ENCODE results near the gene UPB1.

UPB1 gene

DNA sequence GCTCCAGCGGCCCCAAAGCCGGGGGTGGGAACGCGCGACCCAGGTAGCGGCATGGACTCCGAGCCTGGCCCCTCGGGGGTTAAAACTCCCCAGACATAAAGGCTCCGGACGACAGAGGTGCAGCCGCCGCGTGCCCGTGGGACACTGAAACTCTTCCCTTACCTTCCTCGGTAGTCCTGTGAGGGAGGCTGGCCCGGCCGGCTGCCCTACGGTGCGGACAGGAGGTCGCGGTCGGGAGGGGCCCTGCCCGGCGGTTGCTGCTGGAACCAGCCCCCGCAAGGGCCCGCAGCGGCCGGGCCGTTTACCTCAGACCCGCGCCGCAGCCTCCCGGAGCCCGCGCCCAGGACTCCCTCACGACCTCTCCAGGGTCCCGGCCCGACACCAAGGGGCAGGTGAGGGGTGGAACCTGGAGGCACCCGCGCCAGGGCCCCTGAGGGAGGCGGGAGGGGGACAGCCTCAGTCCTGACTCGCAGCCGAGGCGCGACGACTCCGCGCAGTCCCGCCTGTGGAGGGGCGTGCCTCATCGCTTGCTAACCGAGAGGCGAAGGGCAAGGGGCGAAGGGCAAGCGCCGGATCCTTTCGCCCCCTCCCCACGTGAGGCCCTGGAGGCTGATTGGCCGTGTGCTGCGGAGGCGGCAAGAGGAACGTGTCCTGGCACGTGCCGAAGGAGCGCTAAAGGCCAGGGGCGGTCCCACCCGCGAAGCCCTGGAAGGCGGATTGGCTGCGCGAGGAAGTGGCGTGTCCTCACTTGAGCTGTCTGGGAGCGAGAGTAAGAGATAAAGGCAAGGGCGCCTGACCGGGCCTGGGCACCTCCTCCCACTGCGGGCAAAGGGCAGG, at the start of gene UPB1:
TSS of gene UPB1 (plus strand) at position 805 of the 837 bp plus-strand sequence. CDS start 72 bp downstream, outside the sequence.
- DNase-seq (ENCODE audit: low spot score), result no peak

- DNase-seq (ENCODE audit: low spot score), result peak; percentile 66
Observed at GRCh38 chr22:24445481-24446259, 49.5 kb upstream of the UPB1 start.

DNA sequence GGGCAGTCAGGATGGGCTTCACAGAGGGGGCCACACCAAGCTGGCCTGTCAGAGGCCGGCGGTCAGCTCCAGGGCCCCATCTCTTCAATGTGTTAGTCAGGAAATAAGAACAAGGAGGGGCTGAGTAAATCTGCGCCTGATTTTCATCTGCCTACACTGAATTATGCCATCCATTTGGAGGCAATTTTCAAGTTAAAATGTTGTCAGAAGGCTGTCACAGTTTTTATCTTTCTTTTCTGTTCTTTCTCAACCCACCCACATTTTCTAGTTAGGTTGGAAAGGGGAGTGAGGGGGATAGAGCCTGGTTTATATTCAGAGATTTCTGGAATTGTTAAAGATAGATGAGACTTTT, 48.9 kb upstream of the UPB1 start:
- DNase-seq (ENCODE audit: low spot score), result no peak

DNA sequence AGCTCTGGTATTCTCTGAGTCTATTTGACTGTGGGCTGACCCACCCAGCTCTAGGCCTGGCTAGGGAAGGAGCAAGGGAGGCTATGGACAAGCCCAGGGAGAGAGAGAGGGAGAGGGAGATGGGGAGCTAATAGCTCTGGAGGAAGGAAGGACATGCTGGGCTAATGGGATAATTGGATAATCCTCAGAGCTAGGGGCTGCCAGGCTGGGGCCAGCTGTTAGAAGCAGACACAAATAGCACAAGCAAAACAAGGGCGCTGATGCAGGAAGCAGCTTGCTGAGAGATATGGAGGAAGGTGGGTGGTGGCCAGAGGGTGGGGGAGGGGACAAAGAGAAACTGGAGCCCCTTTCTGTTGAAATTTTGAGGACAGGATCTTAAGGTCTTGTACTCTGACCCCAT, 44.5 kb upstream of the UPB1 start:
- peak; percentile 87 for DNase-seq (ENCODE audit: low spot score)

GRCh38 chr22:24451162-24451561, 44.0 kb upstream of the UPB1 start:
- DNase-seq (ENCODE audit: low spot score), result no peak

DNA sequence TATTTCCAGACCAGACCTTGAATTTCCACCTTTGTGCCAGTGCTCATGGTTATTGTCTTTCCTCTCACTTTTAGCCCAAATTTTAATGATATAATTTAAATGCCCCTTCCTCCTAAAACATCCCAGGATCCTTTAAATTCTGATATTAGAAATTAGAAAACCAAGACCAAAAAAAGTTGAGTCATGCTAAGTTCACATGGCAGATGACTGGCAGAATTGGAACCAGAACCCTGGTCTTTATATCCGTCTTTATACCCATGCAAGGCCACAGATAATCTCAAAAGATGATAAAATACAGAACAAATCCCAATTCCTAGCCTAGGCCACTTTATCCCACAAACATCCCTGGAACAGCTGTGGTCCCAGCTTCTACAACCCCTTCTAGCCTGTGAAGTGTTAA, 41.3 kb upstream of the UPB1 start:
- DNase-seq (ENCODE audit: low spot score), result no peak

DNA sequence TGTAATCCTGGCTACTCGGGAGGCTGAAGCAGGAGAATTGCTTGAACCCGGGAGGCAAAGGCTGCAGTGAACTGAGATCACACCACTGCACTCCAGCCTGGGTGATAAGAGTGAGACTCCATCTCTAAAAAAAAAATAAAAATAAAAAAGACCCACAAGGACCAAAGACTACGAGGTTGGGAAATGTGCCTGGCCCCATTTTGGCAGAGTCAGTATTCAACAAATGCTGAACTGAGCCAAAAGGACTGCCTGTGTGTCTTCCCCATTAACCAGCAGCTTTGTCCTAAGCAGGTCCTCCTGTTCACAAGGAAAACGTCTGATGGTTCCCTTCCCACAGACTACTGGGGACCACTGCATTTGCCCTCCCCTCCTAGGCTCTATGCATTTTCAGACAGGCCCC, 40.1 kb upstream of the UPB1 start:
- no peak for DNase-seq (ENCODE audit: low spot score)

DNA sequence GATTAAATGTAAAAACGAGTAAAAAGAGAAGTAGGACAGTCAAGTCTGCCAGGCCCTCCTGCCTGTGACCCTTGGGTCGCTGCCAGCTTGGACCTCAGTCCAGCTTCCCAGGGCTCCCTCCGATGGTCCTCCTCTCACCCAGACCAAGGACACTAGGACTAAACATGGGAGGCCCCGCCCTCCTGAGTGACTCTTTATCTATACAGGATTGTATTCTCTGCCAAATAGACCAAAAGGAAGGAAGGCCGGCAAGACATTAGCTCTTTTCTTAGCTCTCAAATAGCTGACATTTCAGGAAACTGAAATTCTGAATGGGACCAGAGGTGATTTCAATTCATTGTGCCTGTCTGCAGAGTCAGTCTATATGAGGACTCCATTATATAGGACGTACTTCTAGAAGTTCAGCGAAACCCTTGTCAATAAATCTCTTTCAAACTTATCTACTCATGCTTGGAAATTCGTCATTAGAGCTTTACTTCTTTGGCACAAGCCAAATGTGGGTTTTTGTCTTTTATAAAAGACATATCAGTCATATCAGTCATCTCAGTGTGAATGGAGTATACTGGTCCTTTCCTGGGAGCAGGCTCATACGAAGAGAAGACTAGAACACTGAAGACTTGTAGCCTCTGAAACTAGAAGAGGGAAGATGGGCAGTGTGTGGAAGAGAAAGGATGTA, 39.2 kb upstream of the UPB1 start:
- no peak for DNase-seq (ENCODE audit: low spot score)

- DNase-seq (ENCODE audit: low spot score), result no peak
Observed at GRCh38 chr22:24457894-24458420, 37.2 kb upstream of the UPB1 start.

GRCh38 chr22:24459911-24460310, 35.2 kb upstream of the UPB1 start:
- no peak for DNase-seq (ENCODE audit: low spot score)

- DNase-seq (ENCODE audit: low spot score), result no peak
Observed at GRCh38 chr22:24460418-24461089, 34.6 kb upstream of the UPB1 start.

GRCh38 chr22:24463071-24463760, 31.9 kb upstream of the UPB1 start:
- DNase-seq (ENCODE audit: low spot score), result no peak

DNA sequence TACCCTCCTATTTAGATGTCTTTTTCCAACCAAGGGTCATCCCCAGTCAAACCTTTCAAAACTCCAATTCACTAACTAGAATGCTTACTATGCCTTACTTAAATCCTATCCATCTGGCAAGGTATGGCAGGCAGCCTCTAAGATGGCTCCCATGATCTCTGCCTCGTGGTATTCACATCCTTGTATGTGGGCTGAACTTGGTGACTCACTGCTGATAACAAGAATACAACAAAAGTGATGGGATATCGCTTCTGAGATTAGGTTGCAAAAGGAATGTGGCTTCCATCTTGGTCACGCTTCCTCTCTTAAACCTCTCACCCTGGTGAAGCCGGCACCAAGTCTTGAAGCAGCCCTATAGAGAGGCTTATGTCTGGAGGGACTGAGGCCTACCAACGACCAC, 29.6 kb upstream of the UPB1 start:
- DNase-seq (ENCODE audit: low spot score), result no peak

DNA sequence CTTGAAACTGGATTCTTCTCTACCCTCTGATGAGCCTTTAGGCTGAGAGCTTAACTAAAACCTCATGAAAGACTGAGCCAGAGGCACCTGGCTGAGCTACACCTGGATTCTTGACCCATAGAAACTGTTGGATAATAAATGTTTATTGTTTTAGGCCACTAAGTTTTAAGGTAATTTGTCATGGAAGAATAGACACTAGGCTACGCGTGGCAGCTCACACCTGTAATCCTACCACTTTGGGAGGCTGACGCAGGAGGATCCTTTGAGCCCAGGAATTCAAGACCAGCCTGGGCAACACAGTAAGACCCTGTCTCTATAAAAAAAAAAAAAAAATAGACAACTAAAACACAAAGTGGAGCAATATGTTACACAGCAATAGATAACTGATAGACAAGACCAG, 29.2 kb upstream of the UPB1 start:
- no peak for DNase-seq (ENCODE audit: low spot score)

- DNase-seq (ENCODE audit: low spot score), result no peak
Observed at GRCh38 chr22:24466716-24467328, 28.3 kb upstream of the UPB1 start.

GRCh38 chr22:24467340-24467739, 27.8 kb upstream of the UPB1 start:
- DNase-seq (ENCODE audit: low spot score), result no peak

- DNase-seq (ENCODE audit: low spot score), result no peak
Observed at GRCh38 chr22:24471570-24471969, 23.6 kb upstream of the UPB1 start.

GRCh38 chr22:24473284-24473683, 21.8 kb upstream of the UPB1 start:
- DNase-seq (ENCODE audit: low spot score), result no peak

GRCh38 chr22:24474221-24474620, 20.9 kb upstream of the UPB1 start:
- no peak for DNase-seq (ENCODE audit: low spot score)

- DNase-seq (ENCODE audit: low spot score), result no peak
Observed at GRCh38 chr22:24474649-24475255, 20.4 kb upstream of the UPB1 start.

DNA sequence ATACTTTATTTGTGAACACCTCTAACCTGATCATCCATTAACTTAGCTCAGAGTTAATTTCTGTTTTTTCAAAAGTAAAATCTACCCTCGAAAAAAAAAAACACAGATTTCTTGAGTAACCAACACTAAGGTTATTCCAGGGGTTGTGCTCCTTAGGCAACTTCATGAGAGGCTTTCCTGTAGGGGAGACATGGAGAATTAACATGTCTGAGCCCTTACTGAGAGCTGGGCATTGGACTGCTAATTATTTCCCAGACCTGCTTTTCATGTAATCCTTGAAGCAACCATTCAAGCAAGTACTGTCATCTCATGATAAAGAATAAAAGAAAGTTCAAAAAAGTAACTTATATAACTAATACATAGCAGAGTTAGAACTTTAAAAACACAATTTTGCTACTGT, 13.5 kb upstream of the UPB1 start:
- no peak for DNase-seq (ENCODE audit: low spot score)

Measured in D341Med (cell line).